ENCODE data around the gene SMCO4.
"Not testable (repeated sequence)": the region's sequence is repeated elsewhere in the genome, so short reads cannot be mapped to it uniquely, and the experiment has no call there.

Gene SMCO4

GRCh38 chr11:93535578-93535977, 7.6 kb downstream of the SMCO4 start:
- not testable (repeated sequence) for H3K27ac ChIP-seq (replicated peaks; ENCODE audit: low read length); H4K91ac ChIP-seq (ENCODE audit: low read depth, low read length, poor library complexity); H2BK15ac ChIP-seq (ENCODE audit: low read length); H3K4me3 ChIP-seq (ENCODE audit: low read length in 2 of 2); H3K79me1 ChIP-seq (ENCODE audit: low read depth, low read length); H4K8ac ChIP-seq (ENCODE audit: low read depth, low read length); H3K27me3 ChIP-seq (ENCODE audit: control insufficient read depth in 3 of 3, insufficient read depth in 3 of 3, low read depth in 1 of 3, low read length in 3 of 3); H2AFZ ChIP-seq (ENCODE audit: low read length); H3K4ac ChIP-seq (ENCODE audit: low read length); H2BK12ac ChIP-seq (ENCODE audit: low read length); H3K4me2 ChIP-seq (ENCODE audit: insufficient read depth, low read length, poor library complexity, severe bottlenecking); H3K9me3 ChIP-seq (replicated peaks in 1 of 2; ENCODE audit: control insufficient read depth in 2 of 2, insufficient read depth in 1 of 2, low read depth in 1 of 2, low read length in 2 of 2); H3K23ac ChIP-seq (ENCODE audit: low read depth, low read length, poor library complexity); H3K9ac ChIP-seq (ENCODE audit: low read depth, low read length, poor library complexity); H3K14ac ChIP-seq (ENCODE audit: low read length); H2BK5ac ChIP-seq (ENCODE audit: low read length); H2AK5ac ChIP-seq (ENCODE audit: low read depth, low read length); DNase-seq (ENCODE audit: low spot score); H3K36me3 ChIP-seq (replicated peaks in 1 of 2; ENCODE audit: control insufficient read depth in 2 of 2, insufficient read depth in 2 of 2, low read length in 2 of 2); H2BK120ac ChIP-seq (ENCODE audit: low read depth, low read length); H3K18ac ChIP-seq (ENCODE audit: low read length)
- WGBS, 2 donors (ENCODE audit: extremely low coverage in 2 of 2, insufficient read length in 2 of 2, insufficient replicate concordance in 1 of 2) = no CpG with 5 or more reads among the region's 2 CpGs
- H3K4me1 ChIP-seq (ENCODE audit: control insufficient read depth in 2 of 2, insufficient read depth in 1 of 2, low read depth in 1 of 2, low read length in 2 of 2) = peaks cover under 1 to 19% of the 10 kb centered on the region in 2 donors

- no peak for DNase-seq (ENCODE audit: low spot score)
- Histone ChIP-seq H3K23ac (ENCODE audit: low read depth, low read length, poor library complexity) (no peak overlapping the region), H3K4me3 (ENCODE audit: low read length in 2 of 2) (no peak overlapping the region), H3K36me3 (replicated peaks in 1 of 2; ENCODE audit: control insufficient read depth in 2 of 2, insufficient read depth in 2 of 2, low read length in 2 of 2) (peaks cover 0 to 3% of the 10 kb centered on the region in 2 donors), H2BK5ac (ENCODE audit: low read length) (no peak overlapping the region), H2AFZ (ENCODE audit: low read length) (no peak overlapping the region), H3K9me3 (replicated peaks in 1 of 2; ENCODE audit: control insufficient read depth in 2 of 2, insufficient read depth in 1 of 2, low read depth in 1 of 2, low read length in 2 of 2) (peaks cover 0 to 3% of the 10 kb centered on the region in 2 donors), H3K14ac (ENCODE audit: low read length) (no peak overlapping the region), H2BK120ac (ENCODE audit: low read depth, low read length) (no peak overlapping the region), H3K4me2 (ENCODE audit: insufficient read depth, low read length, poor library complexity, severe bottlenecking) (no peak overlapping the region), H3K79me1 (ENCODE audit: low read depth, low read length) (no peaks in the 10 kb centered on the region), H4K91ac (ENCODE audit: low read depth, low read length, poor library complexity) (no peak overlapping the region), H3K4me1 (ENCODE audit: control insufficient read depth in 2 of 2, insufficient read depth in 1 of 2, low read depth in 1 of 2, low read length in 2 of 2) (peaks cover 5 to 23% of the 10 kb centered on the region in 2 donors), H3K27me3 (ENCODE audit: control insufficient read depth in 3 of 3, insufficient read depth in 3 of 3, low read depth in 1 of 3, low read length in 3 of 3) (no peaks in the 10 kb centered on the region), H3K9ac (ENCODE audit: low read depth, low read length, poor library complexity) (no peak overlapping the region), H2BK15ac (ENCODE audit: low read length) (no peak overlapping the region), H2BK12ac (ENCODE audit: low read length) (no peak overlapping the region), H3K18ac (ENCODE audit: low read length) (no peak overlapping the region), H3K4ac (ENCODE audit: low read length) (no peak overlapping the region), H3K27ac (replicated peaks; ENCODE audit: low read length) (no peak overlapping the region), H2AK5ac (ENCODE audit: low read depth, low read length) (no peak overlapping the region), H4K8ac (ENCODE audit: low read depth, low read length) (no peak overlapping the region)
- WGBS, 2 donors (ENCODE audit: extremely low coverage in 2 of 2, insufficient read length in 2 of 2, insufficient replicate concordance in 1 of 2) = no CpG with 5 or more reads among the region's 5 CpGs
Measured at GRCh38 chr11:93532806-93533205, 10.4 kb downstream of the SMCO4 start.

- Histone ChIP-seq H3K79me1 (ENCODE audit: low read depth, low read length) (no peaks in the 10 kb centered on the region), H3K36me3 (replicated peaks in 1 of 2; ENCODE audit: control insufficient read depth in 2 of 2, insufficient read depth in 2 of 2, low read length in 2 of 2) (peaks cover 0 to 3% of the 10 kb centered on the region in 2 donors), H4K8ac (ENCODE audit: low read depth, low read length) (no peak overlapping the region), H3K9me3 (replicated peaks in 1 of 2; ENCODE audit: control insufficient read depth in 2 of 2, insufficient read depth in 1 of 2, low read depth in 1 of 2, low read length in 2 of 2) (peaks cover 0 to 3% of the 10 kb centered on the region in 2 donors), H3K4me2 (ENCODE audit: insufficient read depth, low read length, poor library complexity, severe bottlenecking) (no peak overlapping the region), H3K27me3 (ENCODE audit: control insufficient read depth in 3 of 3, insufficient read depth in 3 of 3, low read depth in 1 of 3, low read length in 3 of 3) (no peaks in the 10 kb centered on the region), H3K4ac (ENCODE audit: low read length) (no peak overlapping the region), H2BK120ac (ENCODE audit: low read depth, low read length) (no peak overlapping the region), H2AK5ac (ENCODE audit: low read depth, low read length) (no peak overlapping the region), H3K18ac (ENCODE audit: low read length) (no peak overlapping the region), H3K23ac (ENCODE audit: low read depth, low read length, poor library complexity) (no peak overlapping the region), H3K4me1 (ENCODE audit: control insufficient read depth in 2 of 2, insufficient read depth in 1 of 2, low read depth in 1 of 2, low read length in 2 of 2) (peaks cover 5 to 21% of the 10 kb centered on the region in 2 donors), H3K9ac (ENCODE audit: low read depth, low read length, poor library complexity) (no peak overlapping the region), H3K4me3 (ENCODE audit: low read length in 2 of 2) (no peak overlapping the region), H2AFZ (ENCODE audit: low read length) (no peak overlapping the region), H3K14ac (ENCODE audit: low read length) (no peak overlapping the region), H2BK15ac (ENCODE audit: low read length) (no peak overlapping the region), H4K91ac (ENCODE audit: low read depth, low read length, poor library complexity) (no peak overlapping the region), H2BK5ac (ENCODE audit: low read length) (no peak overlapping the region), H3K27ac (replicated peaks; ENCODE audit: low read length) (no peak overlapping the region), H2BK12ac (ENCODE audit: low read length) (no peak overlapping the region)
- no CpG with 5 or more reads among the region's 3 CpGs for WGBS, 2 donors (ENCODE audit: extremely low coverage in 2 of 2, insufficient read length in 2 of 2, insufficient replicate concordance in 1 of 2)
- no peak for DNase-seq (ENCODE audit: low spot score)
Measured at GRCh38 chr11:93532281-93532789, 10.9 kb downstream of the SMCO4 start.

- H2AK5ac ChIP-seq (ENCODE audit: low read depth, low read length) = no peak overlapping the region
- no peak overlapping the region for H4K8ac ChIP-seq (ENCODE audit: low read depth, low read length)
- no peak for DNase-seq (ENCODE audit: low spot score)
- no peaks in the 10 kb centered on the region for H3K27me3 ChIP-seq (ENCODE audit: control insufficient read depth in 3 of 3, insufficient read depth in 3 of 3, low read depth in 1 of 3, low read length in 3 of 3)
- peaks cover 5 to 24% of the 10 kb centered on the region in 2 donors for H3K4me1 ChIP-seq (ENCODE audit: control insufficient read depth in 2 of 2, insufficient read depth in 1 of 2, low read depth in 1 of 2, low read length in 2 of 2)
- no peak overlapping the region for H2AFZ ChIP-seq (ENCODE audit: low read length)
- H3K27ac ChIP-seq (replicated peaks; ENCODE audit: low read length) = no peak overlapping the region
- H3K79me1 ChIP-seq (ENCODE audit: low read depth, low read length) = no peaks in the 10 kb centered on the region
- H3K14ac ChIP-seq (ENCODE audit: low read length) = no peak overlapping the region
- no peak overlapping the region for H3K4me3 ChIP-seq (ENCODE audit: low read length in 2 of 2)
- no peak overlapping the region for H3K18ac ChIP-seq (ENCODE audit: low read length)
- no CpG with 5 or more reads among the region's 1 CpG for WGBS, 2 donors (ENCODE audit: extremely low coverage in 2 of 2, insufficient read length in 2 of 2, insufficient replicate concordance in 1 of 2)
- H2BK5ac ChIP-seq (ENCODE audit: low read length) = no peak overlapping the region
- no peak overlapping the region for H2BK15ac ChIP-seq (ENCODE audit: low read length)
- H3K4me2 ChIP-seq (ENCODE audit: insufficient read depth, low read length, poor library complexity, severe bottlenecking) = no peak overlapping the region
- H3K23ac ChIP-seq (ENCODE audit: low read depth, low read length, poor library complexity) = no peak overlapping the region
- H4K91ac ChIP-seq (ENCODE audit: low read depth, low read length, poor library complexity) = no peak overlapping the region
- no peak overlapping the region for H3K4ac ChIP-seq (ENCODE audit: low read length)
- peaks cover 0 to 3% of the 10 kb centered on the region in 2 donors for H3K9me3 ChIP-seq (replicated peaks in 1 of 2; ENCODE audit: control insufficient read depth in 2 of 2, insufficient read depth in 1 of 2, low read depth in 1 of 2, low read length in 2 of 2)
- H2BK120ac ChIP-seq (ENCODE audit: low read depth, low read length) = no peak overlapping the region
- H3K9ac ChIP-seq (ENCODE audit: low read depth, low read length, poor library complexity) = no peak overlapping the region
- no peak overlapping the region for H2BK12ac ChIP-seq (ENCODE audit: low read length)
- peaks cover 0 to 3% of the 10 kb centered on the region in 2 donors for H3K36me3 ChIP-seq (replicated peaks in 1 of 2; ENCODE audit: control insufficient read depth in 2 of 2, insufficient read depth in 2 of 2, low read length in 2 of 2)
Measured at GRCh38 chr11:93530468-93530826, 12.7 kb downstream of the SMCO4 start.
